DMS79 treated with DMSO at 0.1 percent for 48 hours (cell line): ENCODE measurements around the gene SCAPER.

ENCODE experiments used
- DNase-seq: peaks from one replicate; lab custom pipeline; 2025; lab: John Stamatoyannopoulos, UW

SCAPER gene

DNA sequence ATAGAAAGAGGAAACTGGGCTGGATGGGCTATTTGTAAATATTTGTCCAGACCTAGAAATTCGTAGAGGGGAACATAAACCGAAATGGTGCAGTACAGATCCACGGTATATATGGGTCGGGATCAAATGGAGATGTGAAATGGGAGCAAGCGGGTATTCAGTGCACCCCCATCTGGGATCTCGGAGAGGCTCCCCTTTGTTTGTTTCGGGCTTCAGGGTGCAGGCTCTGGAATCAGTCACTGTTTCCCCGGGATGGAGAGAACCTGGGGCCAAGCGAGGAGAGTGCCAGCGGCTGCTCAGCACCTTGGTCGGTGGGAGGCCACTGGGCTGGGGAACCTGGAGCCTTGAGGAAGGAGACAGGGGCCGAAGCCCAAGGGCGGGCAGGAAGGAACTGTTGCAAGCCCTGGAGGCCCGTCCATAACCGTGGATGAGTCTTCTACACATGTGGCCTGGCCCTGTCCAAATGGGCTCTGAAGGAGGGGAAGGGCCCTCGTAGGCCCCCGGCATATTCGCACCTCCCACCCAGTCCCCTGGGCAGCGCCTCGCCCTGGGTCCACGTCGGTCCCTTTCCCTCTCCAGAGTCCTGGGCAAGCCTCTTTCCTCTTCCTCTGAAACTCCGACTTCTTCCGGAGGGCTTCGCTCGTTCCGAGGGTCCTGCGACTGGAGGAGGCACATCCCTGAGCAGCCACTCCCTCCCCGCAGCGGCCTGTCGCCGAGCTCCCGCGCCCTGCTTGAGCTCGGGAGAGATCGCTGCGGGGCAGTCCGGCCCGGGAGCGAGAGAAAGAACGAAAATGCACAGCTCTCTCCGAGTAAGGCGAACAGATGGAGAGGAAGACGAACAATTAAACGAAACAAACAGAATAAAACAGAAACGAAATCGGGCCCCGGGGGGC lies 565.6 kb downstream of the SCAPER start:
- no peak for DNase-seq

- DNase-seq, result no peak
Observed at GRCh38 chr15:76338486-76339304, 566.4 kb downstream of the SCAPER start.

GRCh38 chr15:76337696-76338485 lies 567.2 kb downstream of the SCAPER start:
- DNase-seq, result no peak

GRCh38 chr15:76337059-76337695 lies 568.0 kb downstream of the SCAPER start:
- no peak for DNase-seq

- DNase-seq, result no peak
Observed at GRCh38 chr15:76336254-76337058, 568.7 kb downstream of the SCAPER start, which contains the start of gene ISL2. ISL2 (plus strand) TSS chr15:76336773; CDS start chr15:76336884, 111 bp downstream.

DNA sequence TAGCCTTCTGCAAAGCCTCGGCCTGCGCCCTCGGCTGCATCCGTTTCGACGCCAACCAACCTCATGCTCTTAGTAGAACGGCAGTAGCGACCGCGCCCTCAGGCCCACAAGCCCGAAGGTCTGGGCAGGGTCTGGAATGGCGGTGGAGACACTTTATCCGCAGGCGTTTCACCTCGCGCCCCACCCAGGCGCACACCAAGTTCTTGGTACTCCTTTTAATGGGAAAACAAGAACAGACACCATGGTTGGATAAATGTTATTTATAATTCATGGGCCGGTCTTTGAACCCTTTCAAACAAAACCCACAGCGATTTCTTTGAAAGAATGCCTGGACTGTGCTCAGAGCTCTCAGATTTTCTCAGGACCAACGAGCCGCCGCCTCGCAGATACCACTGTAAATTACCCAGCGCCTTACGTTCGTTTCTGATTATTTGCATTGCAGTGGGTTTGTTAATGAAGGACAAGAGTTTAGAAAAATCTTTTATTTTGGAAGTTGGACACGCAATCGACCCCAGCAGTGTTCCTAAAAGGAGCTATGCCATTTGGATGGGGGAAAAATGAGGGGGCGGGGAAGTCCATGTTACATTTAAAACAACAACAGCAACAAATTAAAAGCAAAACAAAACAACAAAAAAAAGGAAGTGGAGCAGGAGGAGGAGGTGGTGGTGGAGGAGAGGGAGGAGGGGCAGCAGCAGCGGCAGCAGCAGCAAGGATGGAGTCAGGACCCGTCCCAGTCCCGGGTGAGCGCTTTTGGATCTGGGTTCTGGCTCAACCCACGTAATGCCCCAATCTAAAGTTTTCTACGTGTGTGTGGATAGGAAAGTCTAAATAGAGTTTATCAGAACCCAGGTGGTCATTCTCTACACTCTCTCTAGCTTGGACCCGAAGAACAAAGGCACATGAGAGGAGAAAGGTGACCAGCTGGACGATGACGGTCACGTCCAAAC lies 569.6 kb downstream of the SCAPER start:
- no peak for DNase-seq

- DNase-seq, result no peak
Observed at GRCh38 chr15:76334438-76335306, 570.5 kb downstream of the SCAPER start.

GRCh38 chr15:76333720-76334437 lies 571.3 kb downstream of the SCAPER start:
- DNase-seq, result no peak

DNA sequence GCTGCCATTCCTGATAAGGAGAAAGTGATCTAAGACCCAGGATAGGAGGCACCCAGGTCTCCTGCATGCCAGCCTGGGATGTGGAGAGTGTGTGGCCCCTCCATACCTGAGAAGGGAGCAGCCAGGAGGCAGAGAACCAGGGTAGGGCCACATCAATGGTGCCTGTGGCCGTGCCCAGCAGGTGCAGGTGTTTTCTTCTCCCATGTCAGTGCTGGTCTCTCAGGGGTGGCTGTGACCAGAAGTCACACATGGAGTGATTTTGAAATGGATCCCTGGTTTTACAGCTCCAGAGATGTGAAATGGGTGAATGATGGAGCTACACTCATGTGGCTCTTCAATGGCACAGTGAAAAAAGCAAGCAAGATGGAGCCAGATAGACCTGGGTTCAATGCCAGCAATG lies 571.8 kb downstream of the SCAPER start:
- no peak for DNase-seq

- DNase-seq, result no peak
Observed at GRCh38 chr15:76332796-76333195, 572.3 kb downstream of the SCAPER start.

DNA sequence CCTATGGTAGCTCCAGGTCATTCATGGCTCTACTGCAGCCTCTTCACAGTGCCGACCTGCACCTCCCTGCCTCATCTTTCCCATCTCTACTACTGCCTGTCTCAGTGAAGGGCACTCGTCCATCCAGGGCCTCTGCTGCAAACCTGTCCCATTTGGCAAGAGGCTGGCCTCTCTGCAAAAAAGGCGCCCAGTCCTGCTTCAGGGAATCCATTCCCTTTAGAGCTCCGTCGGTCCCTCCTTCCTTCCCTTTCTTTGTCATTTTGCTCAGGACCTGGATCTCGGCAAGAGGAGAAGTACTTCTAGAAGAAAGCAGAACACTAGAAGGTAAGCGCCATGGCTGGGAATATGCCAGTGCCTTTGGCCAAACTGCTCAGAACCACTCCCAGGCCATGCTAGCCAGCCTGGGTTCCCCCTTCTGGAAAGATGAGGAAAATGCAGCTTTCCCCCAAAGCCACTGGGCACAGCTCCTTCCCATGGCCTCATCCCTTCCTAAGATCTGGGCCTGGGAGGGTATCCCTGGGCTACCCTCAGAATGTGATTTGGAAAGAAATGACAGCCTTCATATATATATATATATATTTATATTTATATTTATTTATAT lies 575.0 kb downstream of the SCAPER start:
- no peak for DNase-seq

GRCh38 chr15:76328958-76329357 lies 576.2 kb downstream of the SCAPER start:
- no peak for DNase-seq

- DNase-seq, result no peak
Observed at GRCh38 chr15:76328106-76328696, 576.9 kb downstream of the SCAPER start.

GRCh38 chr15:76327191-76328105 lies 577.7 kb downstream of the SCAPER start:
- DNase-seq, result no peak

- DNase-seq, result no peak
Observed at GRCh38 chr15:76325704-76326103, 579.4 kb downstream of the SCAPER start.

GRCh38 chr15:76324066-76324465 lies 581.1 kb downstream of the SCAPER start:
- no peak for DNase-seq
